Measurements from ENCODE around the gene GPN2.
A peak's percentile ranks its signal among the peaks of the same experiment; 100 is the strongest.
"Not testable (repeated sequence)": the region's sequence is repeated elsewhere in the genome, so short reads cannot be mapped to it uniquely, and the experiment has no call there.

Gene GPN2

DNA sequence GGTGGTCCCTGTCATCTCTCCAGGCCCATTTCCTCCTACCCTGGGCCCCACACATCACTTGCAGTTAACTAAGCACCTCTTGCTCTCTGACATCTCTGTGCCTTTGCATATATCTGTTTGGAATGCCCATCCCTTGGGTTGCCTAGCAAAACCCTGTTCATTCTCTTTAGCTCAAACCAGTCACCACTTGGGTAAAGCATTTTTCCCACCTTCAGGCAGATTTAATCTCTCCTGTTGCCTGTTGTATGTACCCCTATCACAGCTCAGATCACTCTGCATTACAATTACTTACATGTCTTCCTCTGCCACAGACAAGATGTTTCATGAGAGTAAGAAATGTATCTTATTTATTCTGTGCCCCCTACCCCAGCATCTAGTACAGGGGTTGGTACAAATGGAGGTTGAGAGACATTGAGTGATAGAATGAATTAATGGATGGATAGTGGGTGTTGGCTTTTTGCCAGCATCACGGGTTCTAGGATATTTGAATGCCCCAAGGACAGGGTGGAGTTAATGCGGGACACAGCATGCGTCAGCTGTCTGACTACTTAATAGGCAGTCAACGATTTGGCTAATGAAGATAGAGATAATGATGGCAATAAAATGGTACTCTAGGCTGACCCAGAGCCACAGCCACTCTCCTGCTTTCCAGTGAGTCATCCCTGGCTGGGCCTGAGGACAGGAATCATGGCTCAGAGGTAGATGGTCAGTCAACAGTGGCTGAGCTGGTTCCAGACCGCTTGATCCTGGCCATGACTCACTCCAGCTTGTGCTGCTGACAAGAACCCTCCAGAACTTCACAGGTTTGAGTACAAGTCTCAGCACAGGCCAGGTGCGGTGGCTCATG is 17.2 kb upstream of the GPN2 start:
- no peak for DNase-seq
- in situ Hi-C loops (cut with MboI; ENCODE audit: low pct_unique_long_range_greater_than_20kb, low sequenced_read_pairs): no loop called here

DNA sequence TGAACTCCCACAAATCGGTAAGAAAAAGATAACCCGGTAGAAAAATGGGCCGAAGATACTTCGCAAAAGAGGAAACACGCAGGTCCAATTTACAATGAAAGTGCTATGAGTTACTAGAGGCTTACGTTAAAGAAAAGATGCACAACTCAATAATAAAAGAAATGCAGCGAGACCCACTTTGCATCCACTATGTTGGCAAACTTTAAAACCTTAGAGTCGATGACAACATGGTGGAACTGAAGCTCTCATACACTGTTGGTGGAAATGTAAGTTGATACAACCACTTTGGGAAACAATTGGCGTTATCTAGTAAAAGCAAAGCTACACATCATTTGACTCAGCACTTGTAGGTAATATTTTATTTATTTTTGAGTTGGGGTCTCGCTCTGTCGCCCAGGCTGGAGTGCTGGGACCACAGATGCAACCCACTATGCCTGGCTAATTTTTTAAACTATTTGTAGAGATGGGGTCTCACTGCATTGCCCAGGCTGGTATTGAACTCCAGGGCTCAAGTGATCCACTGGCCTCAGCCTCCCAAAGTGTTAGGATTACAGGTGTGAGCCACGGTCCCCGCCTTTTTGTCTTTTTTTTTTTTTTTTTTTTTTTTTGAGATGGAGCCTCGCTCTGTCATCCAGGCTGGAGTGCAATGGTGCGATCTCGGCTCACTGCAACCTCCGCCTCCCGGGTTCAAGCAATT is 10.9 kb upstream of the GPN2 start:
- in situ Hi-C loops (cut with MboI; ENCODE audit: low pct_unique_long_range_greater_than_20kb, low sequenced_read_pairs): no loop called here
- DNase-seq: no peak

DNA sequence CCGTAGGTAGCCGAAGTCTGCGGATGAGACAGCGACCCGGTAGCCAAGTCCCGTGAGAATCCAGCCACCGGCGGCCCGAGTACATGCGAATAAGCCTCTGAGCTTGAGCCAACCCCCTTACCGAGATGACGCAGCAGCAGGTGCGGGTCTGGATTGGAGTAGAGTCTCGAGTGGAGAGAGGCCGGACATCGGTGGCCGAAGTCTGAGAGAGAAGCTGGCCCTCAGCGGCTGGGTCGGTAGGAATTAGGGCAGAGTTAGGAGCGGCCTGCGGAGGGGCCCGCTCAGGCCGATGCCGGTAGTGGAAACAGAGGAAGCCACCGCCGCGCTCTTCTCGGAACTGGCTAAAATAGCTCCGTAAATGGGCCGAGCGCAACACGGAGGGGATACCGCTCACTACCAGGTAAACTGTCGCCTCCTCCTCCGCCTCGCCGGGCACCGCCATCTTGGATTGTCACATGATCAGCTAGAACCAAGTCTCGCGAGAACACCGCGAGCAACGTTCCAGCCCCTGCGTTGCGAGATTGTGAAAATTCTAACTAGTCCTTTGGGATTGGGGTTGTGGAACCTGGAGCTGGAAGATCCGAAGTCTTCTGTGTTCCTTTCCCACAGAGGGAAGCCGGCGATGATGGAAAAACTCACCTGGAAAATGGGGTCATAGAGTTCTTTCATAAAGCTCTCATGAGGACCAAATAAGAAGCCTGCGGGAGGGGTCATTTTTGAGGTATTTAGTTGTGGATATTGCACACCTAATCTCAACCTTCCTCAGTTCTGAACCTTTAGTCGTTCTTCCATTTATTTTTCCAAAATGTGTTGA is 10.1 kb upstream of the GPN2 start, which contains the start of gene GPATCH3:
TSS of gene GPATCH3 (minus strand) at position 467 of the 814 bp plus-strand sequence. CDS start at position 442, 25 bp downstream.
- in situ Hi-C loops (cut with MboI; ENCODE audit: low pct_unique_long_range_greater_than_20kb, low sequenced_read_pairs): no loop called here

DNA sequence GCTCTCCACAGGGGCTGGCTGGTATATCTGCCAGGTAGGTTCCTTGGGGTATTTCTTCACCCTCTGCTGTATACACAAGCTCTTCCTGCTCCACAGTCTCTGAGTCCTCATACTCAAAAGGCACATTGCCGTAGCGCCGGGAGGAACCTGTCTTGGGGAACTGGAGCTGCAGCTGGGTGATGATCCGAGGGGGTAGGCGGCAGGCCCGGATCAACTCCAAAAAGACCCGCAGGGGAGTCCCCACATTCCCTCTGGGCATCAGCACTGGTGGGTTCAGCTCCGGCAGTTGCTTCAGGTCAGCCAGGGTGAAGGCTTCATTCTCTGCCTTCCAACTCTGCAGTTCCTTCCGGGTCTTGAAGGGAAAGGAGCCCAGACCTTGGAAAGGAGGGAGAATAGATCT is 7.3 kb upstream of the GPN2 start:
- in situ Hi-C loops (cut with MboI; ENCODE audit: low pct_unique_long_range_greater_than_20kb, low sequenced_read_pairs): no loop called here

More for the DNA sequence above, 10.1 kb upstream of the GPN2 start, which contains the start of gene GPATCH3:
- peak; percentile 86 for DNase-seq

DNA sequence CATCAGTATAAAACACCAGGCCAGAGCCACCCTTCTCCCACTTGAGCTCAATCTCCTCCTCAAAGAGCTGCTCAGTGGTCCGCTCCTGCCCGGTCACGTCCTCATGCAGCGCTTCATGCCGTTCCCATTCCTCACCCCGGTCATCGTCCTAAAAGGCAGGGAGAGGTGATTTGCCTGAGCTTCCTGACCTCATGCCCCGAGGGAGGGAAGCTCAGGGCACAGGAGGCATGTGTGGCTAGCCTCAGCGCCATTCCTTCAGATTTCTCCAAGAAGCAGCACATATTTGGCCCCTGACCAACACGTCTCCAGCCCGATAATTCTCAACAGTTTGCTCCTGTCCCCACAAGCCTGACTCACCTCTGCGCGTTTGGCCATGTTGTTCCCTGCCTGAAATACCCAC is 4.2 kb upstream of the GPN2 start:
- in situ Hi-C loops (cut with MboI; ENCODE audit: low pct_unique_long_range_greater_than_20kb, low sequenced_read_pairs): no loop called here
- DNase-seq: no peak

More for the DNA sequence above, 7.3 kb upstream of the GPN2 start:
- no peak for DNase-seq

DNA sequence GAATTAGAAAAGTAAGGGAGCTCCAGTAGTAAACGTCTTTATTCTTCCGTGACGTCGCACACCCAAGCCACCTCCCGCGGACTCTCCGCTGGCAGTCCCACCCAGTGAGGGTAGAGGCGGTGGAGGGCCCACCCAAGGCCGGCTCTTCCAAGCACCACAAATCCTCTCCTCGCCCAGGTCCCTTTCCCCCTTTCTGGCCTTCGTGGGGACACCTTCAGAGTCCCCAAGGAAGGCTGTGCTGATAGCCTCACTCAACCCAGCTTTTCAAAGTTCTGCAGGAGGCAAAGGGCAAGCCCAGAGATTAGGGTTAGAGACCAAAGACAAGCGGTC is 349 bp upstream of the GPN2 start:
- DNase-seq: no peak
- in situ Hi-C loops (cut with MboI; ENCODE audit: low pct_unique_long_range_greater_than_20kb, low sequenced_read_pairs): no loop called here

DNA sequence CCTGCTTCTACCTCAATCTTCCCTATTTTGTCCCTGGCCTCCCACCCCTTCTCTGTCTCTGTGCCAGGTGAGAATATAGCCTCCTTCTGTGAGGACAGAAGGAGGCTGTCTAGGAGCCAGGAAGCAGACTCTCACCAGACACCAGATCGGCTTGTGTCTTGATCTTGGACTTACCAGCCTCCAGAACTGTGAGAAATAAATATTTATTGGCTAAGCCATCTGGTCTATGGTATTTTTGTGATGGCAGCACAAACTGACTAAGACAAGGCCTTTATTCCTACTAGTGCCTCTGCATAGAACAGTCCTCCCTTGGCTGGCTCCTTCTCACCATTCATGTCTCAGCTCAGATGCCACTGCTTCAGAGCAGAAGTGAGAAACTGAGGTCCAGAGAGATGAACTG is 1.9 kb downstream of the GPN2 start:
- DNase-seq: no peak

DNA sequence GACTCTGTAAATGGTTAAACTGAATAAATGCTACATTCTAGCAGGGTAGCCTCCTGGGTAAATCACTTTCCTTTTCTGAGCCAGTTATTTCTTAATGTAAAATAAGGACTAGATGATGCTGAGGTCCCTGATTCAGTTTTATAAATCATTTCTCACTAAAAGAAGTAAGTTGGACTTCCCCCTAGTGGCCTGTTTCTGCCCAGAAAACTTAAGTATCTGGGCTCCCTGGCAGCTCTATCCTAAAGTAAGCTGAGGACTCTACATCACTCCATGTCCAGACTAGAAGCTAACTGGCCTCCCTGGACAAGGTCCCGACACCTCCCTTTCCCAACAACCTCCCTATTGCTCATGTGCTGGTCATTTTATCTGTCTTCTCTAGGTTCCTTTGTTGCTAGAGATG is 3.0 kb downstream of the GPN2 start:
- peak; percentile 47 for DNase-seq
- in situ Hi-C loops (cut with MboI; ENCODE audit: low pct_unique_long_range_greater_than_20kb, low sequenced_read_pairs): no loop called here

More for the DNA sequence above, 1.9 kb downstream of the GPN2 start:
- in situ Hi-C loops (cut with MboI; ENCODE audit: low pct_unique_long_range_greater_than_20kb, low sequenced_read_pairs): no loop called here

DNA sequence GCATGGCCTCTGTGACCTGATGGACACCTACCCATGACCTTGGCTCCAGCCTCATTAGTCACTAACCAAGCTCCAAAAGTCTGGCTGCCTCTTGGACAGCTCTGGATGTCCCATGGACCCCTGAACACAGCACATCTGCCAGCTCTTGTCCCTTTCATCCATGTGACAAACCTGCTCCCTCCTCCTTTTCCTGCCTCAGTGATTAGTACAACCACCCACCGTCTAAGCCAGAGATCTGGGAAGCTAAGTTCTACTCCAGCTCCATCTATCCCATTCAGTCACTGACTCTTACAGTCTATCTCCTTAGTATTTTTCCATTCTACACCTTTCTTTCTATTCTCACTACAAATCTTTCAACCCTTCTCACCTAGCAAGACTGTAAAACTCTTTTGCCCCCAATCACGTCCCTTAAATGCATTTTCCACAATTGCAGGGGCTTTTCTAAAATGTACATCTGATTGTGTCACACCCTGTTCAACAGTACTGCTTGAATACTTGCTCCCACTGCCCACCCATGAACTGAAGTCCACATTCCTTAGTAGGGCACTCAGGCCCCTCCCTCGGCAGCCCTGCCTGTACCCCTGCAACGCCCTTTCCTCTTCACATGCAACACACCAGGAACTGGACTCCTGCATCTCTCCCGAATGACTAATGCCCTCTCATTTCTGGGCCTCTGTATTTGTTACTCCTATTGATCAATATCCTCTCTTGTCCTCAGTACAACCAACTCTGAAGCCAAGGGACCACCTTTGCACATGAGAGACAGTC is 7.2 kb downstream of the GPN2 start:
- in situ Hi-C loops (cut with MboI; ENCODE audit: low pct_unique_long_range_greater_than_20kb, low sequenced_read_pairs): no loop called here
- no peak for DNase-seq

DNA sequence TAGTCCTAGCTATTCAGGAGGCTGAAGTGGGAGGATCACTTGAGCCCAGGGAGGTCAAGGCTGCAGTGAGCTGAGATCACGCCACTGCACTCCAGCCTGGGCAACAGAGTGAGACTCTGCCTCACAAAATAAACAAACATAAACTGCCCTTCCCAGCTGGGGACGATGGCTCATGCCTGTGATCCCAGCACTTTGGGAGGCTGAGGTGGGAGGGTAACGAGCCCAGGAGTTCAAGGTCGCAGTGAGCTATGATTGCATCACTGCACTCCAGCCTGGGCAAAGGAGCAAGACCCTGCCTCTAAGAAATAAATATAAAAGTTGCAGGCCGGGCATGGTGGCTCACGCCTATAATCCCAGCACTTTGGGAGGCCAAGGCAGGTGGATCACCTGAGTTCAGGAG is 8.5 kb downstream of the GPN2 start:
- in situ Hi-C loops (cut with MboI; ENCODE audit: low pct_unique_long_range_greater_than_20kb, low sequenced_read_pairs); DNase-seq: not testable (repeated sequence)

DNA sequence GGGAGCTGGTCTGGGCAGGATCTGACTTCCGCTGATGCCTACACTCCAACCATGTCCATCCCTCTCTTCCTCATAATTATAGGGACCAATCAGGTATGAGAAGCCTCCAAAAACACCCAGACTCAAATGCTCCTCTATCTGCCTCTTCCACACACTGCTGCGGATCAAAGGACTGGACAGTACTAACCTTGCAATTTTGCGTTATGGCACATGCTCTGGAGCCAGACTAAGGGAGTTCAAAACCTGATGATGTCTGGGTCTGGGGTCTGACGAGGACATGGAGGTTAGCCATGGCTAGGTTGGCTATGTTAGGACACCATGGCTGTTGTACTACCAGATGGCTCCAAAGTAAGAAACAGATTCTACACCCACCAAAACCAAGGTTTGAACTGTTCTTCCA is 10.3 kb downstream of the GPN2 start:
- no peak for DNase-seq
- in situ Hi-C loops (cut with MboI; ENCODE audit: low pct_unique_long_range_greater_than_20kb, low sequenced_read_pairs): no loop called here

DNA sequence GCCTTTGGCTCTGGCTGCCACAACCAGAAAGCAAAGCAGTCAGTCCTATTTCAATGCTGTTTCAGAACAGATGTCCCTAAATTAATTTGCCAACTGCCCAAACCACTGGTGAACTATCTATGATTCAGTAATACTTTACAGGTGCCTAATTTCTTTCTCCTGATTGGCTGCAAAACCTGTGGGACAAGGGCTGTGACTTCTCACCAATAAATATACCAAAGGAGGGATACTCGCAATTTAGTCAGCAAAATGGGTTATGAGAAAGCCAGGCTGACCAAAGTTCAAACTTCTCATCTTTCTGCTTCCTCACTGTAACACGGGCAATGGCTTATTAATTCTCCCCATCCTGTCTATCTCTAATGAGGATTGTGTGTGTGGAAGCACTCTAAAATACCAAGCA is 12.8 kb downstream of the GPN2 start:
- in situ Hi-C loops (cut with MboI; ENCODE audit: low pct_unique_long_range_greater_than_20kb, low sequenced_read_pairs): no loop called here

DNA sequence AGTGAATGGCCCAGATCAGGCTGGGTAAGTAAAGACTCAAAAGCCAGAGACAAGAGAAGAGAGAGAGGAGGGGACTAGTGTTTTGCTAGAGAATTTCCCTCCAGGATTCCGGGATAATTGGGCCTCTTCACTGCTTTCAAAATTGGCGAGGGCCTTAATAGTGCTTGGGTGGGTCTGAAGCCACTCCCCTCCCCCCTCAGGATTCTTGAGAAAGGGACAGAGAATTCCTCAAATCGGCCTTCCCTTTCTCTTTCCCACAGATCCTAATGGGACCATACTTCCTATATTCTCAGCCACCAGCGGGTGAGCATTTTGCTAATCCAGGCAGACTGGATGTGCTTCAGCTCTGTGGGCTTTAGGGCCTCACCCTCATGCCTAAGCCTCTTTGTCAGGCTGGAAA is 15.2 kb downstream of the GPN2 start:
- in situ Hi-C loops (cut with MboI; ENCODE audit: low pct_unique_long_range_greater_than_20kb, low sequenced_read_pairs): no loop called here
- DNase-seq: no peak

More for the DNA sequence above, 12.8 kb downstream of the GPN2 start:
- DNase-seq: no peak

DNA sequence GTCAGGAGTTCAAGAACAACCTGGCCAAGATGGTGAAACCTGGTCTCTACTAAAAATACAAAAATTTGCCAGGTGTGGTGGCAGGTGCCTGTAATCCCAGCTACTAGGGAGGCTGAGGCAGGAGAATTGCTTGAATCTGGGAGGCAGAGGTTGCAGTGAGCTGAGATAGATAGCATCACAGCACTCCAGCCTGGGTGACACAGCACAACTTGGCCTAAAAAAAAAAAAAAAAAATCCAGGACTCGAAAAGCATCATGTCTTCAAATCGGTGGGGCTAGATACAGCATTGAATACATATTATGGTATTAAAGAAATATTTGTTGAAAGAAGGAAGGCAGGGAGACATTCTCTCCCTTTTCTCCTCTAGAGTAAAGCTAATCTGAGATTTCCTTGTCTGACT is 17.0 kb downstream of the GPN2 start:
- DNase-seq; in situ Hi-C loops (cut with MboI; ENCODE audit: low pct_unique_long_range_greater_than_20kb, low sequenced_read_pairs): not testable (repeated sequence)

DNA sequence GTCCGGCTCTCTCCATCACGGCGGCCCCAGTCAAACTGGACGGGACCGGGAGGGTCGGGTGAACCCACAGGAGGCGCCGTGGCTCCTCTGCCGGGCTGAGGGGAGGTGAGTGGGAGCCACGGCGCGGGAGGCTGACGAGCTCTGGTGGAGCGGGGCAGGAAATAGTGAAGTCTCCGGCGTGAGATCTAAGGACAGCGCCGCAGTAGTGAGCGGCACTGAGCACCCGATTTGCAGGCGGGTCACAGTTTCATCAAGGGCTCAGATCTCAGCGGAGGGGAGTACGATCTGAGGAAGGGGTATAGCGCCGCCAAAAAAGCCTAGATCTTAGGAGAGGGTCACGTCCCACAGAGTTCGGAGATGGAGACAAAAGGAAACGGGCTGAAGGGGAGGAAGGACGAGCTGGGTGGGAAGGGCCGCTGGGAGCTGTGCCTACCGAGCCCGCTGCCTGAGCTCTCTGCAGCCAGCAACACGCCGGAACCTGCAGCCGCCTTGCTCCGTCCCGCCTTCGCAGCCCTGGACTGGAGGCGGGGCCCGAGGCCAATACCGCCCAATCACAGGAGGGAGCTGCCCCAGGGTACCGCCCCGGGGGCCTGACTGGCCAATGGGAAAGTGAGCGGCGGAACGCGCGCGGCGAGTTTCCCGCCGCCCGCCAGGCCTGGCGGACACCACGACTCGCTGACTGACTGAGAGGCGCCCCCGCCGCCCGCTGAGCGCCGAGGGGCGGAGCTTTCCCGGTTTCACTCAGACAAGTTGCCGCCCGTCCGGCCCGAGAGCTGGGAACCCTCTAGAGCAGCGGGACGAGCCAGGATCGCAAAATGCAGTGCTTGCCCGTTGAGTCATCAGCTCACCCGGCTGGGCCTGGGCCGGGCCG is 25.2 kb downstream of the GPN2 start:
- peak; percentile 99 for DNase-seq
- in situ Hi-C loops (cut with MboI; ENCODE audit: low pct_unique_long_range_greater_than_20kb, low sequenced_read_pairs): no loop called here

DNA sequence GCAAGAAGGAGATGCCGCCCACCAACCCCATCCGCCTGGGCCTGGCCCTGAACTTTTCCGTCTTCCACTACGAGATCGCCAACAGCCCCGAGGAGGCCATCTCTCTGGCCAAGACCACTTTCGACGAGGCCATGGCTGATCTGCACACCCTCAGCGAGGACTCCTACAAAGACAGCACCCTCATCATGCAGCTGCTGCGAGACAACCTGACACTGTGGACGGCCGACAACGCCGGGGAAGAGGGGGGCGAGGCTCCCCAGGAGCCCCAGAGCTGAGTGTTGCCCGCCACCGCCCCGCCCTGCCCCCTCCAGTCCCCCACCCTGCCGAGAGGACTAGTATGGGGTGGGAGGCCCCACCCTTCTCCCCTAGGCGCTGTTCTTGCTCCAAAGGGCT is 26.4 kb downstream of the GPN2 start:
- DNase-seq: no peak
- in situ Hi-C loops (cut with MboI; ENCODE audit: low pct_unique_long_range_greater_than_20kb, low sequenced_read_pairs): no loop called here

DNA sequence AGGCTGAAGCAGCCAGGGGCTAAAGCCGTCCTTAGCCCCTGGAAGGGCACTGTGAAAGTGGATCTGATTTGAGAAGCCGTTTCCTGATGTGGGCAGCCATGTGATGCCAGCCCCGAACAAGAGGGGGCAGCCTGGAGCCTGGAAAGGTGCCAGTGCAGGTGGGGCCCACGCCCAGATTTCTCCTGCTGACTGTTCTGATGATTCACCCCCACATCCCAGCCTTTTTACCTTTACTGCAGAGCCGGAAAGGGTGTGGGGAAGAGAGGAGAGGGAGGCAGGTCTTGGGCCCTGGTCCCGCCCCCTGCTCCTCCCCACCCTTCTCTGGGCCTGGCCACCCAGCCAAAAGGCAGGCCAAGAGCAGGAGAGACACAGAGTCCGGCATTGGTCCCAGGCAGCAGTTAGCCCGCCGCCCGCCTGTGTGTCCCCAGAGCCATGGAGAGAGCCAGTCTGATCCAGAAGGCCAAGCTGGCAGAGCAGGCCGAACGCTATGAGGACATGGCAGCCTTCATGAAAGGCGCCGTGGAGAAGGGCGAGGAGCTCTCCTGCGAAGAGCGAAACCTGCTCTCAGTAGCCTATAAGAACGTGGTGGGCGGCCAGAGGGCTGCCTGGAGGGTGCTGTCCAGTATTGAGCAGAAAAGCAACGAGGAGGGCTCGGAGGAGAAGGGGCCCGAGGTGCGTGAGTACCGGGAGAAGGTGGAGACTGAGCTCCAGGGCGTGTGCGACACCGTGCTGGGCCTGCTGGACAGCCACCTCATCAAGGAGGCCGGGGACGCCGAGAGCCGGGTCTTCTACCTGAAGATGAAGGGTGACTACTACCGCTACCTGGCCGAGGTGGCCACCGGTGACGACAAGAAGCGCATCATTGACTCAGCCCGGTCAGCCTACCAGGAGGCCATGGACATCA is 27.1 kb downstream of the GPN2 start, which contains the start of gene SFN:
TSS of gene SFN (plus strand) at position 369 of the 904 bp plus-strand sequence. CDS start at position 433, 64 bp downstream.
- in situ Hi-C loops (cut with MboI; ENCODE audit: low pct_unique_long_range_greater_than_20kb, low sequenced_read_pairs): no loop called here
- DNase-seq: peak; percentile 50

All from KBM-7 (cell line).